GM12892 (cell line): ENCODE measurements around the gene PAX2.

Source experiments
- POLR2A ChIP-seq: IDR thresholded peaks from 2 replicates; pipeline ENCODE4 v1.6.1; 2011; ENCODE audit warnings: low read depth, low read length, control low read depth
- POLR2AphosphoS5 ChIP-seq: IDR thresholded peaks from 2 replicates; pipeline ENCODE4 v1.6.1; 2011; ENCODE audit warnings: low read depth, low read length, control low read depth
- TAF1 ChIP-seq: IDR thresholded peaks from 2 replicates; pipeline ENCODE4 v1.6.1; 2011; ENCODE audit warnings: low read depth, mild to moderate bottlenecking, control low read depth, low read length, borderline replicate concordance

DNA sequence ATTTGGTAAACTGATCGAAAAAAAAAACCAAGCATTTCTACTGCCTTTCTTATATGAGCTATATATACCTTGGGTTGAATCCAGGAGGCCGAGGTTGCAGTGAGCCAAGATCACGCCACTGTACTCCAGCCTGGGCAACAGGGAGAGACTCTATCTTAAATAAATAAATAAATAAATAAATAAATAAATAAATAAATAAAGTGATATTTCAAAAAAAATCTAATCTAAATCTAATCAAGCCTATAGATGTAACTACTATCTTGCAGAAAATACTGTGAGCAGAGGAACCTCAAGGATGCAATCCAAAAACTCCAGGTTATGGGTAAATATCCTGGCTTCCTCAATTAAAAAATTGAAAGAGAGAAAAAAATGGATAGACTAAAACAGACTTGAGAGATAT is 96.1 kb downstream of the PAX2 start:
- TF ChIP-seq POLR2AphosphoS5, result no peak
- TF ChIP-seq TAF1, result no peak
- TF ChIP-seq POLR2A, result no peak
